ENCODE results near the gene RELN.

The RELN gene

DNA sequence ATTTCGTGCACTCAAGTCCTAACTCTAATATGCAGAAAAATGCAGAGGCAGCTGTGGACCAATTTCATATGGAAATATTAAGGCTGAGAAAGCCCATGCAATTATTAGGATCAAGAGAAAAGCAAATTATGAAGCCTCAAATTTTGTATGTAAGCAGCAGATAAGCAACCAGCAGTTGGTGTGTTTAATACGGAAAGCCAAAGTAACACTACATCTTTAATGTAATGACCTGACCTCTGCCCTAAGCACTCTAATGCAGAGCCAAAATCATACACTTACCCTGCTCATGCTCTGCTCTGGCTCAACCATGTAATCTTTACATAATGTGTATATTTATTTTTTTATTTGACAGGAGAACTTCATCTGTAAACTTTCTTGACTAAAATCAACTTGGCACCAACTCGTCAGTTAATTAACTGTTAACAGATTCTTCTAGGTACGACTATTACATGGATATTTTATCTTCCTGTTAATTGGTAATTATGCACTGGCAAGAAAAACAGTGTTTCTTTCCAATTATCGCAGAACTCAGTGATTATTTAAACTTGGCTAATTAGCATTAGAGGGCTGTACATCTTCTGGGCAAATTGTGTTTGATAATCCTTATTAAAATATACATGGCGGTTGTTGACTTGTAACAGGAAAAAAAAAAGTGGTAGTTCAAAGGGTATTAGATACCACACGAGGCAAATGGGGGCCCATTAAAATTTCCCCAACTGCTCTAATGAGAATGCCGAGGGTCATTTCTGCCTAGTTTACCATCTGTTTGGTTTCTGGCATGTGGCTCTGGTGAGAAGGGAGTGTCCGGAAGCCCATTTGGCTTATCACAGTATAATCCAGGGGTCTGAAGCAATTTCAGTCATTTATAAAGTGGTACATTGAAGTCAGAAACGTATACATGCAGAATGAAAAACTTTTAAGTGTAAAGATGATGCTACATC lies 94.5 kb downstream of the RELN start:
- DNase-seq (ENCODE audit: low spot score) = no peak

DNA sequence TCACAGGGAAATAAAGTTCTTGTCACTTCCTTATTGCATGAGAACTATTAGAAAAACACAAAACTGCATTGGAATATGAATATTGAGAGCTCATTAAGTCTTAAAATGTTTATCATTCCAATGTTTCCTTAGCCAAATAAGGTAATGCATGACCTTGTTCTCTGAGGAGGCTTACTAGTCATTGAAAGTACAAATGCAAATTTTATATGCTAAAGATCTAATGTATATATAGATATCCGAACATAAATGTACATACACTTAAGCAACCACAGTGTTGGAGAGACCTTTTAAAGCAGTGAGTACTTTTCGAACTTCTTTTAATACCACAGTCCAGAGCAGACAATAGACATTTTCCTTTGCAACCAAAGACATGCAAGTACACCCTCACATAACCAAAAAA lies 96.1 kb downstream of the RELN start:
- DNase-seq (ENCODE audit: low spot score) = no peak

DNA sequence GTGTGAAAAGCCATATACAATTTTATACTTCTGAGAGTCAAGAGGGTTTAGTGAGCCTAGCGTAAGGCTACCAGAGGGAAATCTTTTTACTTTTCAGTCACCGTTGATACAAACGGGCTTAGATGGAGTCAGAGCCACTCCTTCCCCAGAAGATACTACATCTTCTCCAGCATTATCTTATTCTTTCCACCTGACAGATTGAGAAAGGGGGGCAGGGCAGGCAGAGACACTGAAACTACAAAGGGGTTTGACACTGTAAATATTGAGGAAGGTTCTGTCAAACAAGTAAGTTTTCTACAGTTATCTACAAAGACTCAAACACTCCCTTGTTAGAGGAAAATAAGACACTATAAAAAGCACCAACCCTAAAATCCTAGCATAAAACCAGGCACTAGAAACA lies 100.0 kb downstream of the RELN start:
- no peak for DNase-seq (ENCODE audit: low spot score)

DNA sequence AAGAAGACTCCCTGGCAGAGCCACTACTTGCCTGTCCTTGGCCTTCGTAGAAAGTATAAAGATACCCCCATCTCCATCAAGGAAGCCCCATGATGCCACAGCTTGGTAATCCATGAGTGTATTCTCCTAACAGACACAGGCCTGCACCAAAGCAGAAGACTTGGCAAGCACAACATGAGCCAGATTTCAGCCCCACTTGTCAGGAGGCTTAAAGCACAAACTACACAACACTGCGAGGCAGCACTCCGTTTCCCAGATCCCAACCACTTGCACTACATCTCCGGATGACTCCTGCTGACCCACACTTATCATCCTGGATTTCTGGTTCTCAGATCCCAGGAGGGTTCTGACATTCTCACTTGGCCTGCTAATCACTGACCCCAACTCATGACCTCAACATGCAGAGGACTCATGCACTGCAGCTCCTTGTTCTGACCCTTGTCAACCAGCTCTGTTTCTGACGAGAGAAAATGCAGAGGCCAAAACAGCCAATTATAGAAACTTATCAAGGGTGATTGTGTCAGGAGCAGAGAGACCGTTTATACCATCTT lies 100.8 kb downstream of the RELN start:
- DNase-seq (ENCODE audit: low spot score) = no peak

DNA sequence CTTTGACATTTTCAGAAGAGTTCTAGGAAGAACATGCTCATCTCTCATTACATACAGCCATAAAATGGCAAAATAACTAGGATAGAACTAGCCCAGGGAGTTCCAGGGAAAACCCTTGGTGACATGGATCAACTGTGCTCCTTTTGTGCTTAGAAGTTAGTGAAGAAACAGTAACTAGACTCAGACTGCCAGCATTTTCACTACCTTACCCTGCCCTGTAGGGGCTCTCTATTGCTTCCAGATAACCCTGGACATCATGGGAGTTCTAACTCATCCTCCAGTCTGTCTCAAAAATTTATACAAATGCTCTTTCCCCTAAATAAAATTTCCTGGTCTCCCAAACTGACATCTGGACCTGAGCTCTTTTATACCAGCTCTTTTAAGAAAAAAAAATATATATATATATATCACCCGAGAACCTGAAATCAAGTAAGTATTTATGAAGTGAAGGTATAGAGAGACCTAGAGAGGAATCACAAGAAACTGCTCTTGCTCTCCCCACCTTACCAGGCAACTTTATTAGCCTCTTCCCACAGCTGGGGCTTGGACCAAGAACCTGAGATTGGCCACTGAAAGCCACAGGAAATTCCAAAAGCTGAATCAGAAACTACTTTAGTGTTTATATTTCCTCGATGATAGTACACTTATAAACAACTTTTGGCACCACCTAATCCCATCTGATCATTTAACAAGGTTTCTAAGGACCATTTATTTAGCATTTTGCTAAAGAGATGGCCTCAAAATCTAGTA lies 101.4 kb downstream of the RELN start:
- no peak for DNase-seq (ENCODE audit: low spot score)

DNA sequence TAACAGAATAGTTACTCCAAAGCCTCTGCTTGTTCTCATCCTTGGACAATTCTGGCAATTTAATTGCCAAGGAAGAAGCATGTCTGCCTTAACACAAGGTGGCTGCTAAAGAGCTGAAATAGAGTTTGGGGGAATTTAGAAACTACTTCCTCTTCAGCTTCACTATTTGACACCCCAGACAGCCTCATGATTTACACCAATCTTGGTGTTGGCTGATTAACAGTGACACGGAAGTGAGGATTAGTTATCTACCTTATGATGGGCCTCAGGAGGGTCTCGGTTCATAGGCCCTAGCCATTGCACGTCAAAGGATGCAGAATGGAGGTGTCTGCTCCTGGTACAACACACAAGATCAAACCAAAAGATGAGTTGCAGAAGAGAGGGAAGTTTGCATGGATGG lies 102.4 kb downstream of the RELN start:
- no peak for DNase-seq (ENCODE audit: low spot score)

DNA sequence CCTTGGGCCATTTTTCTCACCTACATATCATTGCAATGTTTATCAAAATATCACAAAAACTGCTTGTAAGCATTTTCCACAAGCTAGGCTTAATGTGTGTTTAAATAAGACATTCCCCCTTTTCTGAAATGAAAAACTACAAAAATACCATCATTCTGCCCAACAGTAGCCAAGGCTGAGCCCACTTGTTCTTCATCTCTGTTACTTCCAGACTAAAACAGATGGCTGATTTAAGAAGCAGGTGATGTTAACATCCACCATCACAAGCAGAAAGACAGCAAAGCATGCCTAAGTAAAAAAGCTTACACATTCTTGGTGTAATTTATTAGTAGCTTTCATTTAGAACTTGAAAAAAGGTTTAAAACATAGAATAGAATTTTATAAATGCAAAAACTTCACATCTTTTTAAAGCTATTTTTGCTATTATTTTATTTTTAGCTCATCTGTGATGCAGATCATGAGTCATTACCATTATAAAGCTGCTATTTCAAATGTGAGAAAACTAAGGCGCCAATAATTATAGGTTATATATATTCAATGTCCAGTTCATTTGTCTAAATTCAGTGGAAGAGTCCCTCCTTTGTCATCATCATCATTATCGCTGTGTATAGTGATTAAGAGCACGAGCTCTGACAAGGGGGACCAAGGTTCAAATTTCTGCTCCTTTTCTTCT lies 109.4 kb downstream of the RELN start:
- no peak for DNase-seq (ENCODE audit: low spot score)

DNA sequence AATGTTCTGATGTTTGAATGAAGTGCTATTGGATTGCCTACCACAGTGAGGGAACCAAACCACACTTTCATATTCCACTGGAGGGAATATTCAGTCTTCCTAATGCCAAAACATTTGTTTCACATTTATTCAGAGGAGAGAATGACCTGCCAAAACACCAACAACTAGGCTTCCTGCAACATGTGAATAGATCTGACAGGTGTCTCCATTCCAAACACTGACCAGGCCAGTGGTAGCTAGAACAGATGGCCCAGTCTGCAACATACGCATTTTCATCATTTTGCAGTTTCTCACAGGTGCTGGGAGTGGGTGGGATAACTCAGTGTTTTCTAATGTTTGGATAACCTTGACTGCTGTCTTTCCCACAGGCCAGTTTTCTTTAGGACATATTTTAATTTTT lies 110.0 kb downstream of the RELN start:
- DNase-seq (ENCODE audit: low spot score) = no peak

DNA sequence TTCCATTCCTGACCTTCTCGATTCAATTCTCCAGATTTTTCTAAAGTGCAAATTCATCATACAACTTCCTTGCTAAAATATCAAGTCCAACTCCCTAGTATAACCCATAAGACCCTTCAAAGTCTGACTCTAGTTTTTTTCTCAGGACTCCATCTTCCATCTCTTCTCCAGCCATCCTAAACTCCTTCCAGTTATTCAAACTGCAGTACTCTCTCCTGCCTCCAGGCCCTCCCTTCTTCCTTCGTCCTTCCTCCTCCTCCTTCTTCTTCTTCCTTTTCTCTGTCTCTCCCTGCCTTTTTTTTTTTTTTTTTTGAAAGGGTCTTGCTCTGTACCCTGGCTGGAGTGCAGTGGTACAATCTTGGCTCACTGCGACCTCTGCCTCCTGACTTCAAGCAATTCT lies 111.9 kb downstream of the RELN start:
- DNase-seq (ENCODE audit: low spot score) = no peak

DNA sequence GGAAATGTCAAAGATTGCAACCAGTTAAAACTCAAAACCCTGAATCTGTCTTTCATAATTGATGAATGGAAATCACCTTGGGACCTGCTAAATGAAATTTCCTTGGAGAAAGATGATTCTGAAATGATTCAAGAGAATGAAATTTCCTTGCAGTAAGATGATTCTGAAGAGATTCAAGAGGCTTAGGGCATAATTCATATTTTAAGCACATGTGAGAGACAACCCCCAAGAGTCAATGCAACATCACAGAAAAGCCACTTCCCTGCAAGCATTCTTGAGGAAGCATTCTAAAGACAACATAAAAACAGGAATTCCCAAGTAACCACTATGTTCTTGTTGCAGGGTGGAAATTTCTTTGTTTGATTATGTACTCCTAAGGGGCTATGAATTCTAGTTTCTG lies 113.7 kb downstream of the RELN start:
- DNase-seq (ENCODE audit: low spot score) = no peak

DNA sequence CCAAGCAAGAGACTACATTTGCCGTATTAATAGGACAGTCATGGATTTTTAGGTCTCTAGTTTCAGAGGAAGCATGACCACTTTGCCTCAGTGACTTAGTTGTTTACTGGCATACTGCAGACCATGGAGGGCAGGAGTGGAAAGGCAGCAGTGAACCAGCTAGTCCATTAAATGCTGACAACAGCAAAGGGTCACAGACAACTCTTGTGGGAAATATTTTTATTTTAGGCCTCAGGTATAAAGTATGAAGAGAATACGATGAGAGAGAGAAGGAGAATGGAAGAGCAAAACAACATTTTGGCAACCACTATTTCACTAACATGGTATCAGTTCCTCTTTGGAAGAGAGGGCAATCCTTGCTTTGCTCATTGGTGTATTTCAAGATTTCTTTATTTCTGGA lies 118.0 kb downstream of the RELN start:
- no peak for DNase-seq (ENCODE audit: low spot score)

DNA sequence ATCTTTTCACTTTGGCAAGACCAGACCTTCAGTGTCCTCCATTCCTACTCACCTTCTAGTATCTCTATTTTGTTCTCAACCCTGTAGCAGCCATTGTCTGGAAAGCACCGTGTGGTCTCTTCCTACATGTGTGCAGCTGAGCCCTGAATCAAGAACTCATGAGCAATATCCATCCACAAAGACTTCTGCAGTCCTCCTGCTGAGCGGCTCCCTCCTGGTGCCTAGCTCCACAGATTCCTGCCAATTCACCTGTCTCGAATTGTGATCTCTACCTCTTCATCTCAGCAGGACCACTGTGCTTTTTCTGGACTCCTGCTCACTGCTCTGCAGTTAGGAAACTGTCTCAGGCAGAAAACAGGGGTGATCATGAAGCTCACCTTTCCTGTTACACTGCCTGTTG lies 118.8 kb downstream of the RELN start:
- no peak for DNase-seq (ENCODE audit: low spot score)

DNA sequence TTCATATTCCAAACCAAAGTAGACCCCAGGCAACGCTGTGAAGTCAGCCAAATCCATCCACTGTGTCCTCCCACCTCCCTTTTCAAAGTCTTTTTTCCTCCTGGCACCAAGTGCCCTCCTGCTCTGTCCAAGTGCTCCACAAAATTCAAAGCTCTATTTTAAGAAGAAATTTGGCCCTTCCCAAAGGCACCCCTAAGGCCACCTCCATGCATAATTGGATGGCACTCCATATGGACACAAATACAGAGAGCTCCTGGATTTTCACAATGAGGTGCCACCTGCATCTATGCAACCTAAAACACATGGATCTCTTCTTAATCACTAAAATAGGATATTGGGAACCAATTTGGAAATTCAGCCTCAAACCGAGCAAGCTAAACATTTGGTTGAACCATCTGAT lies 121.6 kb downstream of the RELN start:
- no peak for DNase-seq (ENCODE audit: low spot score)

DNA sequence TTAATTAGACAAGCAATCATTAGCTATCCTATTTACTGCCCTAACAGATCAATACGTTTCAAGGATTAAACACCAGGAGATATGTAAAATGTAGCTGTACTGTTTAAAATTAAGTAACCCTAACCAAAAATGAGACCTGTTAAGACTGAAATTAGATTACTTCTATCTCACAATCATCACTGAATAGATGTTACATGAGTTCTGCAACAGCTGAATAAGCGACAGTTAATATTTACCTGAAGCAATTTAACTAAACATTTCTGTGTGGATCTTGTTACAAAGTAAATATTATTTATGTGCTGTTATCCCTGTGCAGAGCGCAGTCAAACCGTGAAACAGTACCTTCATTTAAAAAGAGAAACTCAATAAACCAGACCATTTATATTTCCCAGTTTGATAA lies 122.5 kb downstream of the RELN start:
- DNase-seq (ENCODE audit: low spot score) = no peak

DNA sequence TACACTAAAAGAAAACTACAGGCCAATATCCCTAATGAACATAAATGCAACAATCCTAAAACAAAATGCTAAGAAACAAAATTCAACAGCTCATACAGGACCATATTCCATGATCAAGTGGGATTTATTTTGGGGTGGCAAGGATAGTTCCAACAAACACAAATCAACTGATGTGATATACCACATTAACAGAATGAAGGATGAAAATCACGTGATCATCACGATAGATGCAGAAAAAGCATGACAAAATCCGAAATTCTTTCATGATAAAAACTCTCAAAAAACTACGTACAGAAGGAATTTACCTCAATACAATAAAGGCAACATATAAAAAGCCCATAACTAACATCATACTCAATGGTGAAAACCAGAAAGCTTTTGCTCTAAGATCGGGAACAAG lies 124.0 kb downstream of the RELN start:
- DNase-seq (ENCODE audit: low spot score) = no peak

DNA sequence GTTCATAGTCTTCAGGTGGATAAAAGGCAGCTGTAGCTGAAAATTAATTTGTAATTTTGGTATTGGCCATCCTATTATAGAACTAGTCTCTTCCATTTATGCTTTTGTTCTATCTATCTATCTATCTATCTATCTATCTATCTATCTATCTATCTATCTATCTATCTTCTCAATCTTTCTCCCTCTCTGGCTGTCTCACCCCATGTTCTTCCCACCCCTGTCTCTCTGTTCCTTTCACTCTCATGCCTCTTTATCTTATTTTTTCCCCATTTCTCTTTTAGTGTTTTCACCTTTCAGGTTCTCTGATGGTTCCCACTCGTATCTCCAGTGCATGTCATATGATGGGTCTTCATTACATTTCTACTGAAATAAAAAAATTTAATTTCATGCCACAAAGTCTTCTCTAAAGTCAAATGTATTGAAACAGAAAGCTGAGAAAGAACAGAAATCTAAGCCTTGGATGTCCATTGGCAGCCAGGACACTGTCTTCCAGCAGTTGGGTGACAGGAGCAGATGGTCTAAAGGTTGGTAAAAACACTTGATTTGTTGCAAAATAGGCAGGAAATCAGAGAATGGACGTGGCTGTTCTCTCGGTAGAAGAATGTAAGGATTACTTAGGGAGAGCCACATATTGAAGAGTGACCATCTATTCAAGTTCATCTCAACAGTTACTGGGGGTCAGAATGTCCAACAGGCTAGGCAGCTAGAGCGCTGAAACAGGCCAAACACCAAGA lies 127.0 kb downstream of the RELN start:
- no peak for DNase-seq (ENCODE audit: low spot score)

DNA sequence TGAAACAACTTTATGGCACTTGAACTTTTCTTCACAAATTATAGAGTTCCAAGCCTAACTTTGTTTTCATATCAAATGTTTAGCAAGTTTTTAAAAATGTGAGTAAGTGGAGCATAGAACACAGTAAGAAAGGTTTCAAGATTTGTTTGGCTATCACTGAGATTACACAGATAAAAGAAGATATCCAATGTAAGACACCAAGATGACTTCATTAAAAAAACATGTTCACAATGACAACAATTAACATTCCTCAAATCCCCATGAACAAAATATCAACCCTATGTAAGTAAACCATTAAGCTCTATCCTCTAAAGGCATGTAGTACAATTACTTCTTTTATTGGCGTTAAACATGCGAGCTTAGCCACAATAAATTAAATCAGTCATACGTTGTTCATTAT lies 129.7 kb downstream of the RELN start:
- no peak for DNase-seq (ENCODE audit: low spot score)

DNA sequence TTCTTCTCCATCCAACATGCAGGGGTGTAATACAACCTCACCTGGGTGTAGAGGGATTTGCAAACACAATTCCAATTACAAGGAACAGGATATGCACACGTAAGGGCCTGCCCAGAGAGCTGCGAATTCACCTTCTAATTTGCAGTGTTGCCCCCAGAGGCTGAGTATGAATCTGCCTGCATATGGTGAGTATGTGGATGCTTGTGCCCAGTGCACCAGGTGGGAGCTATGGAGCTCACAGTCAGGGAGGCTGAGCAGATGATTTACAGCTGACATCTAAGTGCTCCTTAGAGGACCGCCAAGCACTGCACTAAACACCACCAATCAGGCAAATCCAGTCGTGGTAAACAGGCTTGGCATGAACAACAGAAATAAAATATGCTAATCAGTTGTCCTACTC lies 132.0 kb downstream of the RELN start:
- no peak for DNase-seq (ENCODE audit: low spot score)

DNA sequence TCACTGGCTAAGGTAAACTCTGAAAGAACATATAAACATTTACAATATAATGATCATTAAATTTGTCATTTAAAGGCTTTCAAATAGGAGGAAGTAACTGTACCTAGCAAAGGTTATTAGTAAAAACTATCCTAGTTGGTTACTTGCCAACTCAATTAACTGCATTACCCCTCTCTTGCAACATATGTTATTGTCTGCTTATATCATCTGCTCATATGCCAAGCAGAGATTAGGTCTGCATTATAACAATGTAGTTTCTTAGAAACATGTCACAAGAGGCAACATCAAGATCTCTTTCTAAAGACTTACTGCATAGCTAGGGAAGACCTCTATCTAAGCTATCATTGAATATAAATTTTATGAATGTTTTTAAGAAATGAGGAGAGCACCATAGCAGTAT lies 132.5 kb downstream of the RELN start:
- DNase-seq (ENCODE audit: low spot score) = no peak

DNA sequence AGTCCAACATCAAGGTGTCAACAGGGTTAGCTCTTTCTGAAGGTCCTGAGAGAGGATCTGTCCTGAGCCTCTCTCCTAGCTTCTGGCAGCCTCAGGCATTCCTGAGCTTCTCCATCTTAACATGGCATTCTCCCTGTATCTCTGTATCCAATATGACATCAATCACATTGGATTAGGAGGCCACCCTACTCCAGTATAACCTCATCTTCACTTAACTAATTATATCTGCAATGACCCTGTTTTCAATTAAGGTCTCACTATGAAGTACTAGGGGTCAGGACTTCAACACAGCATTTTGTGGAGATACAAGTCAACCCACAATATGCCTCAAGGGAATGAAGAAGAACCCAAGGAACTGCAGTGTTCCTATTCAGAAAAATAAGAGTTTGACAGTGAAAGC lies 133.8 kb downstream of the RELN start:
- DNase-seq (ENCODE audit: low spot score) = no peak

DNA sequence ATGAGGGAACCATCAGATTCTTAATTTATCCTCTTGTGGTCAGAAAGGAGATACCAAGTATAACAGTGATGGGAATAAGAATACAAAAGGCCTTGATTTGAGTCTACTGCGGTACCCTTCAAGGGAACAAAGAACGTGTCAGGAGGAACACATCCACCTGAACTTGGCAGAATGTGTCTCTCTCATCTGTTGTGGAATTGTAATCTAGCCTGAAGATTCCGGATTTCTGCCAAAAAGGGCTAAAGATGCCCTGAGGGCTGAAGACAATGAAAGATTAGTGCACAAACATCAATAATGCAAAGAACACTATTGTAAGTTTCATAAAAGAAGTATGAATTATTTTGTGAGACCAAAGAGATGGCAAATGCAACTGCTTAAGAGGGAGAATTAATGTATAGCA lies 134.8 kb downstream of the RELN start:
- DNase-seq (ENCODE audit: low spot score) = no peak

DNA sequence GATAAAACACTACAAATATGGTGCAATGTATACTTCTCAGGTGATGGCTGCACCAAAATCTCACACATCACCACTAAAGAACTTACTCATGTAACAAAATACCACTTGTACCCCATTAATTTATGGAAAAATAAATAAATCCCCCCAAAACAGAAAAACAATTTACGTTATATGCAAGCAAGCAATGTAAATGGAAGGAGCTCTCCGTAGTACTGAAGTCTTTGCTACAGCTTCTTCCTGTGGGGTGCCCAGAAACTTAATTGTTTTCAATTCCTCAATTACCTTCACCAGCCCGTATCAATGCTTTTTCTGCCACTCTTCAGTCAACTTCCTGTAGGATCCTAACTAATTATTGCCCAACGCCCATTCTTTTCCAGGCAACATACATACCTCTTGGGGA lies 138.1 kb downstream of the RELN start:
- DNase-seq (ENCODE audit: low spot score) = no peak
